ENCODE results near the gene NDUFA11.

Gene NDUFA11

DNA sequence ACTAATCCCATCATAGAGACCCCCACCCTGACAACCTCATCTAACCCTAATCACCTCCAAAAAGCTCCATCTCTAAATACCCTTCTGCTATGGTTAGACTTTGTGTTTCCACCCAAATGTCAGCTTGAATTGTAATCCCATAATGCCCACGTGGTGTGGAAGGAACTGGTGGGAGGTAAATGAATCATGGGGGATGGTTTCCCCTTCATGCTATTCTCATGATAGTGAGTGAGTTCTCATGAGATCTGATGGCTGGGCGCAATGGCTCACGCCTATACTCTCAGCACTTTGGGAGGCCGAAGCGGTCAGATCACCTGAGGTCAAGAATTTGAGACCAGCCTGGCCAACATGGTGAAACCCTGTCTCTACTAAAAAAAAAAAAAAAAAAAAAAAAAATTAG, 3.7 kb upstream of the NDUFA11 start:
- no peak for TF ChIP-seq ZFX (IDR thresholded peaks at IDR 0.05; ENCODE audit: borderline replicate concordance)
- no peak for TF ChIP-seq CTCF (IDR thresholded peaks at IDR 0.05)

DNA sequence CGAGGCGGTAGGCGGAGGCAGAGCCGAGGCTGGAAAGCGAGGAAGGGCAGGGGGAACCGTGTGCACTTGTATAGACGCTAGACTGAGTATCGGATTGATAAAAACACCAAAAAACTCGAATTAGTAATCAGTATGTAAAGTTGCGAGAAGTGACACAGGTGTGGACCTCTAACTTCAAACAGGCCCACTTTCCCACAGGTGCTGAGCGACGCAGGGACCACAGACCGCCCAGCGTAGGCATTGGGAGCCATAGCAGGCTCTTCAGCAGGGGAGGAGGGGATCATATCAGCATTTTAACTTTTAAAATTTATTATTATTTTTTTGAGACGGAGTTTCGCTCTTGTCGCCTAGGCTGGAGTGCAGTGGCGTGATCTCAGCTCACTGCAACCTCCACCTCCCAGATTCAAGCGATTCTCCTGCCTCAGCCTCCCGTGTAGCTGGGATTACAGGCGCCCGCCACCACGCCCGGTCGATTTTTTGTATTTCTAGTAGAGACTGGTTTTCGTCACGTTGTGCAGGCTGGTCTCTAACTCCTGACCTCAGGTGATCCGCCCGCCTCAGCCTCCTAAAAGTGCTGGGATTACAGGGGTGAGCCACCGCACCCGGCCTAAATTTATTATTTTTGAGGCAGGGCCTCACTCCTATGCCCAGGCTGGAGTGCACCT, 1.7 kb upstream of the NDUFA11 start:
- TF ChIP-seq ZFX (IDR thresholded peaks at IDR 0.05; ENCODE audit: borderline replicate concordance) (no peak), CTCF (IDR thresholded peaks at IDR 0.05) (no peak)
- H3K27ac ChIP-seq, result peak overlapping the region; percentile 90

More for the DNA sequence above, 3.7 kb upstream of the NDUFA11 start:
- no peak overlapping the region for H3K27ac ChIP-seq

- peak within 1 kb of the TSS; percentile 90 for H3K27ac ChIP-seq
- TF ChIP-seq CTCF (IDR thresholded peaks at IDR 0.05) (no peak), ZFX (IDR thresholded peaks at IDR 0.05; ENCODE audit: borderline replicate concordance) (no peak)
Observed at GRCh38 chr19:5904352-5905113, 943 bp upstream of the NDUFA11 start, which contains the start of gene VMAC. TSS of gene VMAC (plus strand) at chr19:5904872. CDS start at chr19:5904891, 19 bp downstream.

DNA sequence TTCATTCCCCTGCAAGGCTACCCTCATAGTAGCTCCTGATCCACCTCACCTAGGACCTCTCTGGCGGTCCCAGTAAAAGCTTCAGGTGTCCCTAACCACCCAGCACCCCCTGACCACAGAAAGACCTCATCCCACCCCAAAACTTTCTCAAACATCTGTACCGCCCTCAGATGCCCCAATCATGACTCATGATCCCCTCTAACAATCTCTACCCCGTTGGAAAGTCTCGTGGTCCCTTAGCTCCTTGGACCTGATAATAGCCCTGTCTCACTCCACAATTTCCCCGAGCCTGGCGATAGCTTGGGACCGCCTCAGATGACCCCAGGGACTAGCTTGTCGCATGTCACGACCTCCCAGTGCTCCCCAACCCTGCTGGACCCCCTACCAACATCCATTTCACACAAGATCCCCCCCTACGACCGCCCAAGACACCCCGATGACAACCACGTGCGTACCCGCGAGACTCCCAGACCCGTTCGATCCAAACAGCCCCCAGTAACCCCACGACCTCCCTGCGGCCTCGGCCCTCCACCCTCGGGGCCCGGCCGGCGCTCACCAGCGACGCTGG, 450 bp downstream of the NDUFA11 start:
- H3K27ac ChIP-seq, result peak overlapping the region; percentile 90
- TF ChIP-seq ZFX (IDR thresholded peaks at IDR 0.05; ENCODE audit: borderline replicate concordance) (no peak), CTCF (IDR thresholded peaks at IDR 0.05) (no peak)

GRCh38 chr19:5900976-5901375, 2.6 kb downstream of the NDUFA11 start:
- TF ChIP-seq CTCF (IDR thresholded peaks at IDR 0.05), result no peak
- no peak overlapping the region for H3K27ac ChIP-seq

DNA sequence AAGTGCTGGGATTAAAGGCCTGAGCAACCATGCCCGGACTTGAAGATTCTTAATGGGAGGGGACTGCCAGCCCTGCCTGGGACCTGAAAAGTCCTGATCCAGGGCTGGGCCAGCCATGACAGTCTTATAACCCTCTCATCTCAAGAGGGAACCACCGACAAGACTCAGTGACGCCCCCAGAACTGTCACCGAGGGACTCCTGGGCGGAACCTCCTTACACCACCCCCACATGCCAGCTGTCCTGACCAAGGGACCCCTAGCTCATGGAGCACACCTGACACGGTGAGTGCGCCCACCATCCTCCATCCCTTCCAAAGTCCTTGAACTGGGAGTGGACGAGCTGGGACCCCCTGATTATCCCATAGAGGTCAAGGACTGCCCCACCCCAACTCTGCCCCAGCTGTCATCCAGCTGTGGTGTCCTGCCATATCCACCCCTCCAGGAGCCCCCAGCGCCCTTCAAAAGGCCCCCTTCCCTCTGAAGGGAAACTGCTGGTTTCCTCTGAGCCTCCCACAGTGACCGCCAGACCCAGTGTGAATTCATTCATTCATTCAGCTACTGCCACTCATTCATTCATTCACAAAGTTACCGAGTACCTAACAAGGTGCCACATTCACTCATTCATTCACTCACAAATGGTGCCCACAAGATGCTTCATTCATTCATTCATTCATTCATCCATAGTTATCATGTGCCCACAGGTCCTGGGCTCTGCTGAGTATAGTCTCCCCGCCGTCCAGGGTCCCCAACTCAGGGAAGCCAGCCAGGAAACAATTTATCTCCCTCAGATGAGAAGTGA, 3.7 kb downstream of the NDUFA11 start:
- no peak overlapping the region for H3K27ac ChIP-seq
- TF ChIP-seq ZFX (IDR thresholded peaks at IDR 0.05; ENCODE audit: borderline replicate concordance) (no peak), CTCF (IDR thresholded peaks at IDR 0.05) (no peak)
